H1 (cell line): ENCODE data around the gene LTC4S.
A peak's percentile ranks its signal among the peaks of the same experiment; 100 is the strongest.

Source experiments
- BCL11A ChIP-seq, 2 experiments: IDR thresholded peaks; one replicate each; pipeline ENCODE4 v1.6.1; 2011; ENCODE audit warnings: low read depth in 2 of 2, low read length in 2 of 2, mild to moderate bottlenecking in 2 of 2
- CHD7 ChIP-seq: fragments of 300-600 bp; sonication (generic); IDR thresholded peaks from 2 replicates; pipeline ENCODE4 v1.7.1; 2012; ENCODE audit warnings: low read length, moderate library complexity, mild to moderate bottlenecking, inconsistent platforms; ENCODE audit not compliant: insufficient replicate concordance
- CTCF ChIP-seq, 3 experiments: IDR thresholded peaks; 1 replicate in 2 of 3; 2 replicates in 1 of 3; pipeline versions ENCODE4 v1.5.1 to v1.6.1; 2011; ENCODE audit warnings: low read length in 3 of 3, mild to moderate bottlenecking in 3 of 3, inconsistent platforms in 2 of 3, low read depth in 1 of 3, moderate library complexity in 1 of 3; ENCODE audit not compliant: insufficient read depth in 1 of 3; ENCODE audit errors: control extremely low read depth in 1 of 3
- EP300 ChIP-seq, 2 experiments: IDR thresholded peaks; 1 replicate in 1 of 2; 2 replicates in 1 of 2; pipeline ENCODE4 v1.6.1; 2011 to 2012; ENCODE audit warnings: low read depth in 2 of 2, low read length in 2 of 2, mild to moderate bottlenecking in 2 of 2, borderline replicate concordance in 1 of 2, inconsistent platforms in 1 of 2, moderate library complexity in 1 of 2
- JUND ChIP-seq: IDR thresholded peaks from 2 replicates; pipeline ENCODE4 v1.6.1; 2011; ENCODE audit warnings: mild to moderate bottlenecking, improper control_type of control experiment, low read length
- KDM1A ChIP-seq: fragments of 200-600, 300-600 bp; sonication (generic); IDR thresholded peaks from 2 replicates; pipeline ENCODE4 v1.7.1; 2016; ENCODE audit warnings: mild to moderate bottlenecking, low read length, borderline replicate concordance
- SUZ12 ChIP-seq: fragments of 200-600 bp; sonication (generic); IDR thresholded peaks from 2 replicates; pipeline ENCODE4 v1.6.1; 2012; ENCODE audit warnings: mild to moderate bottlenecking, inconsistent platforms, low read length, moderate library complexity, mixed read lengths
- TEAD4 ChIP-seq: IDR thresholded peaks from 2 replicates; pipeline ENCODE4 v1.6.1; 2012; ENCODE audit warnings: low read depth, low read length, inconsistent platforms, mixed read lengths

DNA sequence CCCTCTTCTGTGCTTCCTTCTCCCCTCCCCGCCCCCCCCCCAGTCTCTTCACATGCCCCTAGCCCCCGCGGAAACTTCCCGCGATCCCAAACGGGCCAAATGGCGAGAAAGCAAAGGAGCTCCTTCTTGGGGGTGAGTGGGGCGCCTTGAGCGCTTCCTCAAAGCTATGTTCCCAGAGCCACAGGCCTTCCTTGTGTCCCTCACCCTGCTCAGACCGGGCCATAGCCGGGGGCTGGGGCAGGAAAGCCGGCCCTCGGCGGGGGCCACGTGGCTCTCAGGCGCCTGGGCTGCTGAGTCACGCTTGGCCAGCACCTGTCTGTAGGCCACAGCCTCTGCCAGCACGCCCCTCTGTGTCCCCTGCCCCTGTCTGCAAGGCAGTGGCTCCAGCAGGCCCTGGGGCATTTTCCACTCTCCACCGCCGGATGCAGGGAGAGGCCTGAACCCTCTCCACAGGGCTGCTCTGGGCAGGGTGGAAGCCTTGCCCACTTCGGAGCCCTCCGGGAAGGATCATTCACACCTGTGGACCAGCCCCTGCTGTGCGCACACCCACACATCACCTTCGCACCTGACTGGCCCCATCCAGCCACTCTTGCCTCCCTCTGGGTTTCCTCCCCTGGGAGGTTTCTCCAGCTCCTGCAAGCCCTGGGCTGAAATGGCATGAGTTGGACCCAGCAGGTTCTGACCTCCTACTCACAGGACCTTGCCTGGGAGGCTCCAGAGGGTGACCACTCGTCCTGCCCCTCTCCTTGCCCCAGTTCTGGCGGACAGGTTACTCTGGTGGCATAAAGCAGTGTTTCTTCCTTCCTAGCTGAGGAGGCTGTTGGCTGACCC, 25.7 kb downstream of the LTC4S start:
- TF ChIP-seq CTCF (IDR thresholded peaks at IDR 0.05; ENCODE audit: control extremely low read depth in 1 of 3, insufficient read depth in 1 of 3, low read depth in 1 of 3, low read length in 3 of 3): no peak
- no peak for TF ChIP-seq EP300 (IDR thresholded peaks at IDR 0.05; ENCODE audit: borderline replicate concordance in 1 of 2, low read depth in 2 of 2, low read length in 2 of 2)
- no peak for TF ChIP-seq BCL11A (IDR thresholded peaks at IDR 0.05; ENCODE audit: low read depth in 2 of 2, low read length in 2 of 2)
- TF ChIP-seq TEAD4: no peak
- TF ChIP-seq JUND: peak; percentile 26; the same call in 1 of the 2 replicates
- no peak for TF ChIP-seq CHD7
- no peak for TF ChIP-seq KDM1A
- no peak for TF ChIP-seq SUZ12
